B cell (primary cell): ENCODE data around the gene TRIOBP. TPM values are rescaled to one million over a fixed set of nuclear protein-coding genes. Genes with fewer than 3 reads are reported as not detected.

Source experiments
- ATAC-seq: fragments of 200-7000 bp; cut with Tn5 transposase; one replicate; pipeline ENCODE4 v1.10.0; 2021; ENCODE audit warnings: low read depth, mild to moderate bottlenecking, moderate number of reproducible peaks, moderate library complexity
- CTCF ChIA-PET: fragments of 350-600 bp; sonication (Branson Sonifier 250); formaldehyde crosslinking; loops from one replicate; lab custom pipeline; 2021; ENCODE audit warnings: antibody characterized with exemption, inconsistent platforms; lab: Charles Lee
- POLR2A ChIA-PET: fragments of 350-600 bp; sonication (Branson Sonifier 250); formaldehyde crosslinking; loops from one replicate; lab custom pipeline; 2021; ENCODE audit warnings: antibody characterized with exemption; lab: Charles Lee
- DNase-seq: peaks from one replicate; pipeline ENCODE4 v3.0.0; 2013
- H2AFZ ChIP-seq: 2 replicates; pipeline ENCODE4 v1.6.1; 2012; ENCODE audit warnings: mild to moderate bottlenecking, low read depth, low read length; ENCODE audit not compliant: insufficient read depth, poor library complexity, severe bottlenecking
- H3K27ac ChIP-seq, 2 donors: 1 replicate in 1 of 2; 2 replicates in 1 of 2; pipeline ENCODE4 v1.5.1; 2012 to 2013; ENCODE audit warnings: low read length in 2 of 2, mild to moderate bottlenecking in 2 of 2, moderate library complexity in 1 of 2
- H3K27me3 ChIP-seq, 4 experiments: fragments of 200-600 bp in 1 of 4; sonication (generic) in 1 of 4; replicated peaks in 1 of 4; 1 replicate in 2 of 4; 2 replicates in 2 of 4; pipeline versions ENCODE4 v1.6.1 to v1.7.0; 2013 to 2016; ENCODE audit warnings: low read length in 3 of 4, mild to moderate bottlenecking in 2 of 4, mixed read lengths in 1 of 4, moderate library complexity in 1 of 4; ENCODE audit not compliant: insufficient read depth in 4 of 4, control insufficient read depth in 3 of 4; ENCODE audit errors: control extremely low read depth in 1 of 4
- H3K36me3 ChIP-seq, 2 experiments: replicated peaks in 1 of 2; 1 replicate in 1 of 2; 2 replicates in 1 of 2; pipeline versions ENCODE4 v1.6.1 to v1.7.1; 2013; ENCODE audit warnings: low read length in 1 of 2; ENCODE audit not compliant: insufficient read depth in 2 of 2, control insufficient read depth in 1 of 2; ENCODE audit errors: control extremely low read depth in 1 of 2, extremely low read depth in 1 of 2
- H3K4me1 ChIP-seq, 2 donors: fragments of 200-600 bp in 1 of 2; sonication (generic) in 1 of 2; 1 replicate in 1 of 2; 2 replicates in 1 of 2; pipeline versions ENCODE4 v1.5.1 to v1.6.1; 2013 to 2017; ENCODE audit warnings: low read length in 2 of 2; ENCODE audit not compliant: control insufficient read depth in 2 of 2, insufficient read depth in 2 of 2
- H3K4me2 ChIP-seq: replicated peaks from 2 replicates; pipeline ENCODE3; 2012; ENCODE audit warnings: mild to moderate bottlenecking, low read depth, low read length; ENCODE audit not compliant: poor library complexity, severe bottlenecking
- H3K4me3 ChIP-seq, 5 experiments: fragments of 200-600 bp in 1 of 5; sonication (generic) in 1 of 5; 1 replicate in 3 of 5; 2 replicates in 2 of 5; pipeline versions ENCODE4 v1.5.1 to v1.7.0; 2011 to 2016; ENCODE audit warnings: low read length in 4 of 5, mild to moderate bottlenecking in 4 of 5, low read depth in 2 of 5, control low read depth in 1 of 5, moderate library complexity in 1 of 5; ENCODE audit not compliant: insufficient read depth in 1 of 5; ENCODE audit errors: control extremely low read depth in 1 of 5, extremely low read depth in 1 of 5
- H3K79me2 ChIP-seq: fragments of 200-600 bp; sonication (generic); one replicate; pipeline ENCODE4 v1.6.0; 2016; ENCODE audit warnings: low read length; ENCODE audit not compliant: control insufficient read depth, insufficient read depth
- H3K9ac ChIP-seq: fragments of 200-600 bp; sonication (generic); 2 replicates; pipeline ENCODE4 v1.6.1; 2017; ENCODE audit warnings: mild to moderate bottlenecking, low read length, moderate library complexity
- H3K9me3 ChIP-seq, 3 donors: one replicate each; pipeline versions ENCODE4 v1.6.1 to v1.7.1; 2013; ENCODE audit warnings: low read length in 2 of 3; ENCODE audit not compliant: control insufficient read depth in 2 of 3, insufficient read depth in 1 of 3; ENCODE audit errors: control extremely low read depth in 1 of 3
- H4K20me1 ChIP-seq: 2 replicates; pipeline ENCODE4 v1.6.0; 2012; ENCODE audit warnings: mild to moderate bottlenecking, low read length; ENCODE audit not compliant: insufficient read depth, control insufficient read depth, poor library complexity, severe bottlenecking
- H3K27ac Mint-ChIP-seq: one replicate; pipeline ENCODE4 v1.8.0; 2021; ENCODE audit warnings: mixed read lengths
- H3K27me3 Mint-ChIP-seq: one replicate; pipeline ENCODE4 v1.8.0; 2021; ENCODE audit warnings: mixed read lengths
- H3K4me1 Mint-ChIP-seq: one replicate; pipeline ENCODE4 v1.8.0; 2021; ENCODE audit warnings: mixed read lengths
- H3K4me3 Mint-ChIP-seq: one replicate; pipeline ENCODE4 v1.8.0; 2021; ENCODE audit warnings: mixed read lengths
- H3K9me3 Mint-ChIP-seq: one replicate; pipeline ENCODE4 v1.8.0; 2022; ENCODE audit warnings: mixed read lengths; ENCODE audit not compliant: insufficient read depth
- CTCF ChIP-seq: fragments of 200-600 bp; IDR thresholded peaks from one replicate; pipeline ENCODE4 v1.8.0; 2022; ENCODE audit warnings: antibody characterized with exemption, mild to moderate bottlenecking
- EZH2 ChIP-seq: IDR thresholded peaks from 2 replicates; pipeline ENCODE4 v1.6.1; 2012; ENCODE audit warnings: borderline replicate concordance, low read depth, mild to moderate bottlenecking, moderate library complexity, low read length; ENCODE audit not compliant: insufficient read depth, poor library complexity, severe bottlenecking
- WGBS: methylation state at CpG from one replicate; pipeline ENCODE4 v1.1.5; 2013; ENCODE audit warnings: missing lambda C conversion rate; ENCODE audit not compliant: insufficient coverage; 5-methylcytosine and 5-hydroxymethylcytosine counted together
- intact Hi-C: fragments of 100-400 bp; cut with micrococcal nuclease; formaldehyde crosslinking; loops from one replicate; pipeline ENCODE4 v1.10.0; 2022
- polyA plus RNA-seq: library from polyadenylated mRNA; depleted of rRNA; stranded (reverse); fragments of >200 nt; gene quantifications from 2 replicates; pipeline ENCODE4 v1.2.3, GENCODE V29; 2012
- total RNA-seq, 2 donors: library from RNA; stranded (reverse); fragments of 120-200 nt in 1 of 2; gene quantifications; 1 replicate in 1 of 2; 2 replicates in 1 of 2; pipeline versions ENCODE4 v1.2.3 to v1.2.4, GENCODE V29; 2013 to 2022

Gene TRIOBP
- total and polyA plus RNA-seq, 2 donors (not counting 1 experiment from before 2014, with no cell fraction given) = 26.8 to 47.5 TPM

- Mint-ChIP-seq H3K27ac (no peak overlapping the region), H3K4me1 (no peaks in the 10 kb centered on the region), H3K9me3 (no peaks in the 10 kb centered on the region), H3K27me3 (no peaks in the 10 kb centered on the region), H3K4me3 (no peak overlapping the region)
- H3K79me2 ChIP-seq = no peaks in the 10 kb centered on the region
- H3K27me3 ChIP-seq = no peaks in the 10 kb centered on the region
- no peak overlapping the region for H3K27ac ChIP-seq
- H3K9ac ChIP-seq = no peak overlapping the region
- H3K36me3 ChIP-seq = peaks cover 0 to 20% of the 10 kb centered on the region in 2 experiments
- H3K4me3 ChIP-seq = no peak overlapping the region
- no peak overlapping the region for H3K4me2 ChIP-seq
- intact Hi-C loops = no loop called here
- TF ChIP-seq EZH2 = no peak
- no peak for TF ChIP-seq CTCF
- H4K20me1 ChIP-seq = no peaks in the 10 kb centered on the region
- no peak for DNase-seq
- 99% methylated on average over 13 of the region's 13 CpGs for WGBS
- H3K9me3 ChIP-seq = no peaks in the 10 kb centered on the region
- POLR2A ChIA-PET = no interaction called here
- CTCF ChIA-PET = no interaction called here
- H3K4me1 ChIP-seq = no peaks in the 10 kb centered on the region
- ATAC-seq = no peak
- no peak overlapping the region for H2AFZ ChIP-seq
Measured at GRCh38 chr22:37765498-37765897, 68.7 kb downstream of the TRIOBP start.

GRCh38 chr22:37765953-37766576 lies 69.2 kb downstream of the TRIOBP start:
- no peak overlapping the region for H2AFZ ChIP-seq
- no peaks in the 10 kb centered on the region for H3K9me3 ChIP-seq
- intact Hi-C loops = no loop called here
- no peaks in the 10 kb centered on the region for H3K9me3 Mint-ChIP-seq
- TF ChIP-seq EZH2 (no peak), CTCF (no peak)
- POLR2A ChIA-PET = no interaction called here
- no peaks in the 10 kb centered on the region for H3K27me3 ChIP-seq
- no peaks in the 10 kb centered on the region for H3K4me1 Mint-ChIP-seq
- no peak overlapping the region for H3K4me3 Mint-ChIP-seq
- H3K27ac ChIP-seq = no peak overlapping the region
- H3K4me3 ChIP-seq = no peak overlapping the region
- H3K27ac Mint-ChIP-seq = no peak overlapping the region
- CTCF ChIA-PET = no interaction called here
- DNase-seq (no peak), ATAC-seq (no peak)
- H3K27me3 Mint-ChIP-seq = no peaks in the 10 kb centered on the region
- no peaks in the 10 kb centered on the region for H3K79me2 ChIP-seq
- H3K36me3 ChIP-seq = peaks cover 0 to 18% of the 10 kb centered on the region in 2 experiments
- 81% methylated on average over 7 of the region's 8 CpGs for WGBS
- no peaks in the 10 kb centered on the region for H4K20me1 ChIP-seq
- H3K4me1 ChIP-seq = no peaks in the 10 kb centered on the region
- no peak overlapping the region for H3K9ac ChIP-seq
- H3K4me2 ChIP-seq = no peak overlapping the region
